Measurements from ENCODE around the gene CYTH1.

The CYTH1 gene

GRCh38 chr17:78718575-78719208, 63.4 kb downstream of the CYTH1 start:
- DNase-seq (ENCODE audit: low read depth), result no peak

GRCh38 chr17:78717431-78717980, 64.6 kb downstream of the CYTH1 start:
- H3K4me3 ChIP-seq (replicated peaks; ENCODE audit: low read depth, low read length), result peak overlapping the region; percentile 47
- TF ChIP-seq CTCF (IDR thresholded peaks at IDR 0.05; ENCODE audit: low read length, missing control alignments), result no peak
- DNase-seq (ENCODE audit: low read depth), result peak; percentile 53

More at GRCh38 chr17:78718575-78719208, 63.4 kb downstream of the CYTH1 start:
- no peak for TF ChIP-seq CTCF (IDR thresholded peaks at IDR 0.05; ENCODE audit: low read length, missing control alignments)
- no peak overlapping the region for H3K4me3 ChIP-seq (replicated peaks; ENCODE audit: low read depth, low read length)

- H3K4me3 ChIP-seq (replicated peaks; ENCODE audit: low read depth, low read length), result peak overlapping the region; percentile 47
Observed at GRCh38 chr17:78716814-78717393, 65.2 kb downstream of the CYTH1 start.

GRCh38 chr17:78716292-78716691, 65.8 kb downstream of the CYTH1 start:
- no peak for TF ChIP-seq CTCF (IDR thresholded peaks at IDR 0.05; ENCODE audit: low read length, missing control alignments)
- H3K4me3 ChIP-seq (replicated peaks; ENCODE audit: low read depth, low read length), result no peak overlapping the region
- no peak for DNase-seq (ENCODE audit: low read depth)

More at GRCh38 chr17:78716814-78717393, 65.2 kb downstream of the CYTH1 start:
- DNase-seq (ENCODE audit: low read depth), result peak; percentile 41
- TF ChIP-seq CTCF (IDR thresholded peaks at IDR 0.05; ENCODE audit: low read length, missing control alignments), result no peak

- TF ChIP-seq CTCF (IDR thresholded peaks at IDR 0.05; ENCODE audit: low read length, missing control alignments), result no peak
- no peak overlapping the region for H3K4me3 ChIP-seq (replicated peaks; ENCODE audit: low read depth, low read length)
- DNase-seq (ENCODE audit: low read depth), result no peak
Observed at GRCh38 chr17:78715876-78716275, 66.2 kb downstream of the CYTH1 start.

GRCh38 chr17:78715000-78715771, 66.9 kb downstream of the CYTH1 start:
- DNase-seq (ENCODE audit: low read depth), result no peak
- TF ChIP-seq CTCF (IDR thresholded peaks at IDR 0.05; ENCODE audit: low read length, missing control alignments), result no peak
- no peak overlapping the region for H3K4me3 ChIP-seq (replicated peaks; ENCODE audit: low read depth, low read length)

Measured in fibroblast of pulmonary artery (primary cell).